Omental fat pad (tissue), 4 donors: ENCODE measurements around the gene LMCD1. TPM values are rescaled to one million over a fixed set of nuclear protein-coding genes. Genes with fewer than 3 reads are reported as not detected.

ENCODE experiments used
- ATAC-seq: fragments of 150-250 bp; one replicate; pipeline ENCODE4 v1.9.1; 2016; ENCODE audit warnings: mild to moderate bottlenecking, moderate library complexity; ENCODE audit not compliant: low FRiP score
- DNase-seq: peaks from one replicate; pipeline ENCODE4 v3.0.0-alpha.2; 2019; ENCODE audit warnings: low spot score
- CTCF ChIP-seq, 3 donors: fragments of 450-650 bp; IDR thresholded peaks; one replicate each; pipeline ENCODE4 v1.5.1; 2016 to 2017; ENCODE audit warnings: antibody characterized with exemption in 3 of 3, mild to moderate bottlenecking in 3 of 3, moderate library complexity in 2 of 3
- total RNA-seq, 4 donors: library from RNA; depleted of rRNA; stranded (reverse); fragments of >200 nt; gene quantifications; one replicate each; pipeline ENCODE4 v1.1.0, GENCODE V29; 2016

The LMCD1 gene
- total RNA-seq, 4 donors from 2014 or later, result 135 to 1,380 (median 270) TPM

- DNase-seq, result no peak
- TF ChIP-seq CTCF (IDR thresholded peaks at IDR 0.05), result no peak
- ATAC-seq, result no peak
Measured at GRCh38 chr3:8503871-8504610, 2.4 kb downstream of the LMCD1 start.

- ATAC-seq, result no peak
- TF ChIP-seq CTCF (IDR thresholded peaks at IDR 0.05), result no peak
- DNase-seq, result no peak
Measured at GRCh38 chr3:8504611-8504973, 3.0 kb downstream of the LMCD1 start.

DNA sequence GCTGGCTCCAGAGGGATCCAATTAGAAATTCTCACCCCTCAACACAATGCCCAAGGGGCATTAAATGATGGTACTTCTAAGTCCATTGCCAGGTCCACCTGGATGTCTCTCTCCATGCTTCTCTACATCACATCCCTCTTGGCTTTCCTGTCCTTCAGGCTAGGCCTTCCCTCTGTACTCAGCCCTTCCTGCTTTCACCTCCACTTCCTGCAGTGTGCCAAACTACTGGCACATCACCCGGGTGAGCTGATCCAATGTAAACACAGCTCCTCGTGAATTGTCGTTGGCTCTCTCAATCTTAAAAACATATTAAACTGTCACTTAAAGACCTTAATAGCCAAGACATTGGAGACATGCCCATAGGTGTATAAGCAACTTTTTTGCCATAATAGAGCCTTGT, 4.0 kb downstream of the LMCD1 start:
- TF ChIP-seq CTCF (IDR thresholded peaks at IDR 0.05), result no peak
- no peak for ATAC-seq
- no peak for DNase-seq

- peak; percentile 10 for ATAC-seq
Measured at GRCh38 chr3:8506571-8507061, 5.0 kb downstream of the LMCD1 start.

GRCh38 chr3:8507496-8507895, 5.9 kb downstream of the LMCD1 start:
- DNase-seq, result no peak
- ATAC-seq, result no peak
- TF ChIP-seq CTCF (IDR thresholded peaks at IDR 0.05), result no peak

More at GRCh38 chr3:8506571-8507061, 5.0 kb downstream of the LMCD1 start:
- DNase-seq, result no peak
- TF ChIP-seq CTCF (IDR thresholded peaks at IDR 0.05), result no peak

- ATAC-seq, result peak; percentile 72
- no peak for TF ChIP-seq CTCF (IDR thresholded peaks at IDR 0.05)
Measured at GRCh38 chr3:8509961-8510360, 8.3 kb downstream of the LMCD1 start.

DNA sequence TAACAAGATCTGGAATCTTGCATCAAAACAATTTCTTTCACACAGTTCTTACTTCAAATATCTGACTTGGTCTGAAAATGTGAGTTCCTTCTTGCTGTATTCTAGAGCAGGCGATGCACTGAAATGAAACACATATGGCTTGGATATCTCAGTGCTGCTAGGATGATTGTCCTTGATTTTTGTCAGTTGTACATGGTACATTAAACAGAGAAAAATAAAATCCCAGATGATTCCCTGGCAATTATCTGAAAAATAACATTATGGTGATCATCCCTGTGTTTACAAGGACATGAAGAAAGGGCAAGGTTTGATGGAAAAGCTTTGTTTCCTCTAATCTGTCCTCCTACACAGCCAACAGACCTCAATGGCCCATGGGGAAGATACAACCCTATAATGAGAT, 10.6 kb downstream of the LMCD1 start:
- TF ChIP-seq CTCF (IDR thresholded peaks at IDR 0.05), result no peak
- no peak for ATAC-seq
- DNase-seq, result no peak

More at GRCh38 chr3:8509961-8510360, 8.3 kb downstream of the LMCD1 start:
- no peak for DNase-seq
